C4-2B (cell line): Measurements from ENCODE around the gene CCL5.

Experiments
- H3K27ac ChIP-seq: fragments of 450-650 bp; 2 replicates; pipeline ENCODE4 v1.5.1; 2017
- ZFX ChIP-seq: fragments of 450-650 bp; IDR thresholded peaks from 2 replicates; pipeline ENCODE4 v1.6.1; 2017
- TF ChIP-seq, protein P1 (sequence below): fragments of 450-650 bp; conservative IDR thresholded peaks from 2 replicates; pipeline ENCODE4 v1.5.1; 2017; ENCODE audit warnings: mild to moderate bottlenecking

The CCL5 gene

DNA sequence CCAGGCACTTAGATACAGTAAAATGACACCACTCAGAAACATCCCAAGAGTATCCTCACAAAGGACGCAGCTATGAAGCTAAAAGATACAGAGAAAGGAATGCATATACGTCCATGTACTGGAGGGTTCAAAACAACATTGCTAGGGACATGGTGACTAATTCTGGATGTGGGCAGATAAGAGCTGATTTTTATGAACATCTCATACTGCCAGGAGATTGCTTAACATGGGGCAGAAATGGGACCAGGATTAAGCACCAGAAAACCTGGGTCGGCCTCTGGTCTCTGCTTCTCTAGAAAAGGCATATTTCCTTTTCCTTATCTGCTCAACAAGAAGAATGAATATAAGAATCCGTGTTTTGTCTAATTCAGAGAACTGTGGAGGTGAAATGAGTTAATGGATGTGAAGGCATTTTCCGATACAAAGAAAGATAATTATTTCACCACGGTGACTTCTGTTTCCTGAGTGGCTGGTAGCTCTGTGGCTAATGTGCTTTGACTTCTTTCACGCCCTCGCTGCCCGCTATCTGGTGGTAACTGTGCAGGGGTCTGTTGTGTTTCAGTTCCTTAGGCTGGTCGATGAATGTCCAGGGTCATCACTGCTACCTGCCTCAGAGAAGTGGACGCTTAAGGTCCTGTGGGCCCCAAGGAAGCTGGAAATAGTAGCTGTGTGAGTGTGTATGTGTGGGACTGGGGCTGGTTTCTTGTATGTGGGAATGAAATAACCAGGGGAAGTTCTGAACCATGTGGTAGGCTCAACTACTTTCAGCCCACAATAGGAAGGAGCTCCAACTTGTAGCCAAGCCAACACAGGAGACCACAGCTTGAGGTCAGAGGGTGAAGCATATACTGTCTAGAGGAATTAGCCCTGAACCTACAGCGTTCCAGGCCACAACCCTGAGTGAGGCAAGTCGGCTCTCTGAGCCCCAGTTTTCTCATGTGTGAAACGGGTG lies 15.8 kb upstream of the CCL5 start:
- TF ChIP-seq, protein P1, sequence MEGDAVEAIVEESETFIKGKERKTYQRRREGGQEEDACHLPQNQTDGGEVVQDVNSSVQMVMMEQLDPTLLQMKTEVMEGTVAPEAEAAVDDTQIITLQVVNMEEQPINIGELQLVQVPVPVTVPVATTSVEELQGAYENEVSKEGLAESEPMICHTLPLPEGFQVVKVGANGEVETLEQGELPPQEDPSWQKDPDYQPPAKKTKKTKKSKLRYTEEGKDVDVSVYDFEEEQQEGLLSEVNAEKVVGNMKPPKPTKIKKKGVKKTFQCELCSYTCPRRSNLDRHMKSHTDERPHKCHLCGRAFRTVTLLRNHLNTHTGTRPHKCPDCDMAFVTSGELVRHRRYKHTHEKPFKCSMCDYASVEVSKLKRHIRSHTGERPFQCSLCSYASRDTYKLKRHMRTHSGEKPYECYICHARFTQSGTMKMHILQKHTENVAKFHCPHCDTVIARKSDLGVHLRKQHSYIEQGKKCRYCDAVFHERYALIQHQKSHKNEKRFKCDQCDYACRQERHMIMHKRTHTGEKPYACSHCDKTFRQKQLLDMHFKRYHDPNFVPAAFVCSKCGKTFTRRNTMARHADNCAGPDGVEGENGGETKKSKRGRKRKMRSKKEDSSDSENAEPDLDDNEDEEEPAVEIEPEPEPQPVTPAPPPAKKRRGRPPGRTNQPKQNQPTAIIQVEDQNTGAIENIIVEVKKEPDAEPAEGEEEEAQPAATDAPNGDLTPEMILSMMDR: no peak
- TF ChIP-seq ZFX: no peak
- no peak overlapping the region for H3K27ac ChIP-seq

DNA sequence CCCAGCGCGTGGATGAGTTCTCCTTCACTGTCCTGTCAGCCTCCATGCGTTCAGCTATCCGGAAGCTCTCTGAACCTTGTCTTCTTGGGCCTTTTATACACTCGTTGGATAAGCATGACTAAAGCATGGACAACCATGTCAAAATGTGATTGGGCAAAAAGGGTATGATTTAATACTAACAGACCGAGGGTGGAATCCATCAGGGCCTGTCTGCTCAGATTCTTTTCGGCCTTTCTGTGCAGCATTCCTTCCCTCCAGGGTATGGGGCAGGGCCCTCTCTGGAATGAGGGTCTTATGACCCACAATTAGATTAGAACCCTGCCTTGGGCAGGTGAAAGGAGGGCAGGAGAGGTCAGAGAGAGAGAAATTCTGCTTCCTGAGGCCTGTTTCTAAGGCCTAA lies 14.0 kb upstream of the CCL5 start:
- TF ChIP-seq ZFX: no peak
- TF ChIP-seq, protein P1: no peak
- H3K27ac ChIP-seq: no peak overlapping the region

DNA sequence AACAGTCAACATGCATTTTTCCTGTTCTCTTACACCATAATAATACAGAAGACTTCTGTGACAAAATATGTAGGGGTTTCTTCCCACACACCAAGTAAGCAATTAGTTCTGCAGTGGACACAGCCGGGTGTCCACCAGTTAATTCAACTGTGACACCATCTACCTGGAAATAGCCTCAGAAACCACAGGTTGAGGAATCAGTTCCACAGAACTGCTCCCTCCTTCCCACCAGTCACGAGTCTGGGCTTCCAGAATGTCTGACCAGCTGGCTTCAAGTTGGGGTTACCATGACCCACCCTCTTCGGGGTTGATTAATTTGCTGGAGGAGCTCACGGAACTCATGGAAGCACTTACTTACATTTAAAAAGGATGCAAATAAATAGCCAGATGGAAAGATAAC lies 13.6 kb upstream of the CCL5 start:
- H3K27ac ChIP-seq: no peak overlapping the region
- TF ChIP-seq, protein P1: no peak
- TF ChIP-seq ZFX: no peak

DNA sequence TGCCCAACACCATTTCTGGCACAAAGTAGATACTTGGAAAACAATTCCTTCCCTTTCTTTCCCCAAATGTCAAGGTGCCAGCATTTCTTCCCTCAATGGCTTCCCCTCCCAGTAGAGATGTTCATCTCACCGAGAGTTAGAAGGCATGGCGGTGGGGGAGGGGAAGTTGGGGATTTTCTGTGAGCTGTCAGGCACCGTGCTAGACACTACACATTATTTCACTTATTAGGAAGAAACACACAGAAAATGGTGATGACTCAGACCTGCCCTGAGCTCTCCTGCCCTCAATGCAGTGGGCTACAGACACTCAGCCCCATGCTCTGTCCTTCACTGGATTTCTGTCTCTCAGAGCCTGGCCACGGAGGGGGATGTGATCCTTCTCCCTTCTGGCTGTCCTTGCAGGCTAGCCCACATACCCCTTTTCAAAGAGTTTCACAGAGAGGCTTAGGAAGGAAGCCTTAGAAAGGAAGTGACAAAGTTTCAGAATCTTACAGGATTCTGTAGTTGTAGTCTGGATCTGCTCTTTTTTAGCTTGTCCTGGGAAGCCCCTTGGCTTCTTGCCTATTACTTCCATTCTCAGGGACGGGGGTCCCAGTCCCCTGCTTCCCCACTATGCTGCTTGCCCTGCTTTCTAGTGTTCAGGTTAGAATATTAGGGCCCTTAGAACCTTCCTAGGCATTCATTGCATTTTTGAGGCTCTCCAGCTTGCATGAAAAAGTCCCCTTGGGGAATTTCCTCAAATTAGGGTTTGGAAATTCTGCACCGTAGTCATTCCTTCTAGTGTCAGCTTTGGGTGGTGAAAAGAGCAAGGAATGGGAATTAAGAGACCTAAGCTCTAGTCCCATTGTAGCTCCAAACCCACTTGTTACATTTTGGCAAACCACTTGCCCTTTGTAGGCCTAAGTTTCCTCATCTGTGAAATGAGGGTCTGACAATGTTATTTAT lies 12.2 kb upstream of the CCL5 start:
- TF ChIP-seq, protein P1: no peak
- H3K27ac ChIP-seq: no peak overlapping the region

DNA sequence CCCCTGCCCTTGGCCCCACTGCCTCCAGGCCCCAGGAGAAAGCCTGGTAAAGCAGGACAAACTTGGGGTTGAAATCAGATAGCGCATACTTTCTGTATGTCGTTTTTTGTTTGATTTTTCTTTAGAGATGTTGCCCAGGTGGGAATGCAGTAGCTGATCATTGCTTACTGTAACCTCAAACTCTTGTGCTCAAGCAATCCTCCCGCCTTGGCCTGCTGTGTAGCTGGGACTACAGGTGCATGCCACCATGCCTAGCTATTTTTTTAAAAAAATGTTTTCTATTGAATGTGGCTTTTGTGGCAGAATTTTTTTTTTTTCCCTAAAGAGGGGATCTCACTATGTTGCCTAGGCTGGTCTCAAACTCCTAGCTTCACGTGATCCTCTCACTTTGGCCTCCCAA lies 11.1 kb upstream of the CCL5 start:
- H3K27ac ChIP-seq: no peak overlapping the region
- TF ChIP-seq, protein P1: no peak
- TF ChIP-seq ZFX: no peak

DNA sequence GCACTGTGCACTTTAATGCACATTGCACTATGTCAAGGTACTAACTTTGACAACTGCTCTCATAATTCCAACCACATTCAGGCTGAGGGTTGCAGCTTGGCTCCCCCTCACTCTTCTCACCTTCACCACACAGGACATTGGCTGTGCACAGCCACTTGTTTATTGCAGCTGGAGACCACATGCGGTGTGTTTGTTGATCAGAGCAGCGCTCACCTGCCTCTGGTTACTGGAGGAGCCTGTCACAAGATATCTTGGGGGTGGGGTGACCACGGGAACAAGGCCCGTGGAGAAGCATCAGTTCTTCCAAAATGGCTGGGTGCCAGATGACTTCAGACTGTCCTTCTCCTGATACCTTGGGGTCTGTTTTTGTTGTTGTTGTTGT lies 10.6 kb upstream of the CCL5 start:
- TF ChIP-seq ZFX: no peak
- TF ChIP-seq, protein P1: no peak
- H3K27ac ChIP-seq: no peak overlapping the region
